Endothelial cell of umbilical vein (primary cell): ENCODE results near the gene HSFX2.

Experiments used
- CTCF ChIP-seq, 2 donors: IDR thresholded peaks; 1 replicate in 1 of 2; 2 replicates in 1 of 2; pipeline ENCODE4 v1.5.1; 2011; ENCODE audit warnings: low read length in 2 of 2, mild to moderate bottlenecking in 2 of 2, moderate library complexity in 2 of 2, control low read depth in 1 of 2, inconsistent platforms in 1 of 2, low read depth in 1 of 2; ENCODE audit not compliant: insufficient read depth in 1 of 2; ENCODE audit errors: extremely low read depth in 1 of 2
- EZH2 ChIP-seq: IDR thresholded peaks from 2 replicates; pipeline ENCODE4 v1.6.1; 2012; ENCODE audit warnings: borderline replicate concordance, low read depth, mild to moderate bottlenecking, moderate library complexity, low read length, inconsistent platforms; ENCODE audit not compliant: severe bottlenecking
- FOS ChIP-seq: IDR thresholded peaks from 2 replicates; pipeline ENCODE4 v1.6.1; 2011; ENCODE audit warnings: mild to moderate bottlenecking, low read length, moderate library complexity, borderline replicate concordance; ENCODE audit not compliant: insufficient read depth
- GATA2 ChIP-seq: IDR thresholded peaks from 2 replicates; pipeline ENCODE4 v1.7.0; 2011; ENCODE audit warnings: low read depth, mild to moderate bottlenecking, moderate library complexity, mixed read lengths, low read length; ENCODE audit not compliant: insufficient read length, insufficient read depth
- MAX ChIP-seq: IDR thresholded peaks from 2 replicates; pipeline ENCODE4 v1.6.1; 2011; ENCODE audit not compliant: insufficient read depth, insufficient read length
- POLR2A ChIP-seq: IDR thresholded peaks from 2 replicates; pipeline ENCODE4 v1.6.1; 2012; ENCODE audit warnings: low read depth, mild to moderate bottlenecking, control low read depth, low read length
- POLR2AphosphoS5 ChIP-seq: IDR thresholded peaks from 2 replicates; pipeline ENCODE4 v1.6.1; 2012; ENCODE audit warnings: low read depth, mild to moderate bottlenecking, control low read depth, low read length, moderate library complexity; ENCODE audit not compliant: insufficient read depth

GRCh38 chrX:149610511-149610910 lies 15.4 kb upstream of the HSFX2 start:
- TF ChIP-seq CTCF (IDR thresholded peaks at IDR 0.05; ENCODE audit: extremely low read depth in 1 of 2, insufficient read depth in 1 of 2, low read depth in 1 of 2, low read length in 2 of 2) (no peak), EZH2 (no peak), POLR2A (no peak), MAX (no peak), POLR2AphosphoS5 (no peak), FOS (no peak), GATA2 (no peak)
